H9 (cell line): ENCODE data around the gene TCF15. TPM values are rescaled to one million over a fixed set of nuclear protein-coding genes. Genes with fewer than 3 reads are reported as not detected.

ENCODE experiments used
- DNase-seq: peaks from one replicate; pipeline ENCODE4 v3.0.0-alpha.2; 2017
- H2AFZ ChIP-seq: one replicate; pipeline ENCODE4 v1.6.1; 2013; ENCODE audit warnings: mild to moderate bottlenecking, low read length, control low read depth, moderate library complexity
- H2AK5ac ChIP-seq: 2 replicates; pipeline ENCODE4 v1.6.1; 2013; ENCODE audit warnings: low read length, control low read depth, mixed read lengths; ENCODE audit not compliant: insufficient read length
- H2BK120ac ChIP-seq: one replicate; pipeline ENCODE4 v1.6.1; 2013; ENCODE audit warnings: low read depth, mild to moderate bottlenecking, low read length, control low read depth, inconsistent platforms; ENCODE audit not compliant: poor library complexity, severe bottlenecking
- H2BK12ac ChIP-seq: 2 replicates; pipeline ENCODE4 v1.6.1; 2013; ENCODE audit warnings: low read length, control low read depth, mixed read lengths, low read depth; ENCODE audit not compliant: insufficient read length
- H2BK15ac ChIP-seq: 2 replicates; pipeline ENCODE4 v1.6.1; 2013; ENCODE audit warnings: low read depth, low read length, control low read depth
- H2BK20ac ChIP-seq: one replicate; pipeline ENCODE4 v1.6.1; 2013; ENCODE audit warnings: low read depth, mild to moderate bottlenecking, low read length, control low read depth, inconsistent platforms; ENCODE audit not compliant: poor library complexity, severe bottlenecking
- H2BK5ac ChIP-seq: 2 replicates; pipeline ENCODE4 v1.6.1; 2013; ENCODE audit warnings: low read length, control low read depth, mixed read lengths; ENCODE audit not compliant: insufficient read length
- H3K14ac ChIP-seq: 2 replicates; pipeline ENCODE4 v1.6.1; 2013; ENCODE audit warnings: low read length, control low read depth; ENCODE audit not compliant: insufficient read depth
- H3K18ac ChIP-seq: 2 replicates; pipeline ENCODE4 v1.6.1; 2013; ENCODE audit warnings: low read depth, mild to moderate bottlenecking, mixed read lengths, low read length, control low read depth; ENCODE audit not compliant: insufficient read length
- H3K23ac ChIP-seq: 2 replicates; pipeline ENCODE4 v1.6.1; 2013; ENCODE audit warnings: low read length, control low read depth, mixed read lengths, low read depth; ENCODE audit not compliant: insufficient read length
- H3K23me2 ChIP-seq: 2 replicates; pipeline ENCODE4 v1.6.1; 2013; ENCODE audit warnings: low read depth, mild to moderate bottlenecking, mixed read lengths, low read length, control low read depth; ENCODE audit not compliant: insufficient read length, poor library complexity, severe bottlenecking
- H3K27ac ChIP-seq: 2 replicates; pipeline ENCODE4 v1.5.1; 2013; ENCODE audit warnings: low read length, control low read depth, mixed read lengths, low read depth; ENCODE audit not compliant: insufficient read length
- H3K27me3 ChIP-seq: 2 replicates; pipeline ENCODE4 v1.6.1; 2013; ENCODE audit warnings: low read length, control low read depth, inconsistent platforms; ENCODE audit not compliant: insufficient read depth
- H3K4ac ChIP-seq: 2 replicates; pipeline ENCODE4 v1.6.1; 2013; ENCODE audit warnings: low read depth, mild to moderate bottlenecking, control low read depth, inconsistent platforms, low read length, moderate library complexity
- H3K4me1 ChIP-seq: 2 replicates; pipeline ENCODE4 v1.6.1; 2013; ENCODE audit warnings: low read length, control low read depth, inconsistent platforms; ENCODE audit not compliant: insufficient read depth
- H3K4me2 ChIP-seq: 2 replicates; pipeline ENCODE4 v1.6.1; 2013; ENCODE audit warnings: low read length, control low read depth, mixed read lengths; ENCODE audit not compliant: insufficient read length, insufficient read depth
- H3K56ac ChIP-seq: 2 replicates; pipeline ENCODE4 v1.6.1; 2013; ENCODE audit warnings: low read depth, mild to moderate bottlenecking, mixed read lengths, low read length, control low read depth; ENCODE audit not compliant: insufficient read length
- H3K79me1 ChIP-seq: 2 replicates; pipeline ENCODE4 v1.6.1; 2013; ENCODE audit warnings: low read depth, mild to moderate bottlenecking, moderate library complexity, low read length, control low read depth, inconsistent platforms; ENCODE audit not compliant: insufficient read depth, poor library complexity, severe bottlenecking
- H3K79me2 ChIP-seq: 2 replicates; pipeline ENCODE4 v1.6.1; 2013; ENCODE audit warnings: low read length, control low read depth, inconsistent platforms; ENCODE audit not compliant: insufficient read depth
- H3K9ac ChIP-seq: 2 replicates; pipeline ENCODE4 v1.6.1; 2013; ENCODE audit warnings: low read length, control low read depth, mixed read lengths; ENCODE audit not compliant: insufficient read length; ENCODE audit errors: extremely low read depth
- H3K9me3 ChIP-seq: one replicate; pipeline ENCODE4 v1.6.1; 2013; ENCODE audit warnings: low read depth, low read length, inconsistent platforms; ENCODE audit not compliant: control insufficient read depth
- H3T11ph ChIP-seq: one replicate; pipeline ENCODE4 v1.6.1; 2013; ENCODE audit warnings: mild to moderate bottlenecking, low read length, control low read depth, inconsistent platforms
- H4K20me1 ChIP-seq: one replicate; pipeline ENCODE4 v1.6.1; 2013; ENCODE audit not compliant: control insufficient read depth, insufficient read length, insufficient read depth
- H4K5ac ChIP-seq: 2 replicates; pipeline ENCODE4 v1.6.1; 2013; ENCODE audit warnings: low read depth, mild to moderate bottlenecking, mixed read lengths, low read length, control low read depth; ENCODE audit not compliant: insufficient read length
- H4K8ac ChIP-seq: replicated peaks from 2 replicates; pipeline ENCODE4 v1.6.1; 2013; ENCODE audit warnings: low read length, control low read depth, mixed read lengths, low read depth; ENCODE audit not compliant: insufficient read length
- H4K91ac ChIP-seq: 2 replicates; pipeline ENCODE4 v1.6.1; 2013; ENCODE audit warnings: low read depth, mild to moderate bottlenecking, moderate library complexity, mixed read lengths, low read length, control low read depth; ENCODE audit not compliant: insufficient read length
- H3K27ac Mint-ChIP-seq, 3 experiments: 2 replicates in 2 of 3; 3 replicates in 1 of 3; pipeline ENCODE4 v1.8.0; 2020 to 2021; ENCODE audit warnings: mixed read lengths in 3 of 3, mild to moderate bottlenecking in 1 of 3, moderate library complexity in 1 of 3
- H3K27me3 Mint-ChIP-seq: 2 replicates; pipeline ENCODE4 v1.8.0; 2021; ENCODE audit warnings: low read depth, mild to moderate bottlenecking, moderate library complexity, mixed read lengths
- H3K36me3 Mint-ChIP-seq, 3 experiments: 2 replicates in 2 of 3; 3 replicates in 1 of 3; pipeline ENCODE4 v1.8.0; 2020 to 2021; ENCODE audit warnings: low read depth in 3 of 3, mixed read lengths in 3 of 3; ENCODE audit not compliant: insufficient read depth in 1 of 3
- H3K4me1 Mint-ChIP-seq, 2 experiments: 2 replicates each; pipeline ENCODE4 v1.8.0; 2020; ENCODE audit warnings: mixed read lengths in 2 of 2
- H3K4me3 Mint-ChIP-seq, 2 experiments: 2 replicates in 1 of 2; 3 replicates in 1 of 2; pipeline ENCODE4 v1.8.0; 2020 to 2021; ENCODE audit warnings: mild to moderate bottlenecking in 2 of 2, mixed read lengths in 2 of 2, moderate library complexity in 1 of 2
- H3K9me3 Mint-ChIP-seq, 2 experiments: 2 replicates in 1 of 2; 3 replicates in 1 of 2; pipeline ENCODE4 v1.8.0; 2020; ENCODE audit warnings: mild to moderate bottlenecking in 2 of 2, mixed read lengths in 2 of 2, moderate library complexity in 1 of 2
- WGBS: extraction: QIAGEN DNeasy Blood & Tissue Kit; methylation state at CpG from one replicate; pipeline ENCODE4 v1.1.7; 2013; ENCODE audit warnings: missing lambda C conversion rate, low lambda C conversion rate, mixed read lengths; ENCODE audit not compliant: insufficient read length; ENCODE audit errors: extremely low coverage; 5-methylcytosine and 5-hydroxymethylcytosine counted together
- total RNA-seq: library from RNA; stranded (reverse); gene quantifications from 2 replicates; pipeline ENCODE4 v1.2.1, GENCODE V29; 2021
- TF ChIP-seq, protein P1 (sequence below): fragments of 200-600 bp; sonication (generic); conservative IDR thresholded peaks from 3 replicates; pipeline ENCODE4 v1.8.0; 2021; ENCODE audit warnings: antibody characterized with exemption, mild to moderate bottlenecking

Gene TCF15
- total RNA-seq, 1 experiment from 2014 or later: 2.0 TPM

DNA sequence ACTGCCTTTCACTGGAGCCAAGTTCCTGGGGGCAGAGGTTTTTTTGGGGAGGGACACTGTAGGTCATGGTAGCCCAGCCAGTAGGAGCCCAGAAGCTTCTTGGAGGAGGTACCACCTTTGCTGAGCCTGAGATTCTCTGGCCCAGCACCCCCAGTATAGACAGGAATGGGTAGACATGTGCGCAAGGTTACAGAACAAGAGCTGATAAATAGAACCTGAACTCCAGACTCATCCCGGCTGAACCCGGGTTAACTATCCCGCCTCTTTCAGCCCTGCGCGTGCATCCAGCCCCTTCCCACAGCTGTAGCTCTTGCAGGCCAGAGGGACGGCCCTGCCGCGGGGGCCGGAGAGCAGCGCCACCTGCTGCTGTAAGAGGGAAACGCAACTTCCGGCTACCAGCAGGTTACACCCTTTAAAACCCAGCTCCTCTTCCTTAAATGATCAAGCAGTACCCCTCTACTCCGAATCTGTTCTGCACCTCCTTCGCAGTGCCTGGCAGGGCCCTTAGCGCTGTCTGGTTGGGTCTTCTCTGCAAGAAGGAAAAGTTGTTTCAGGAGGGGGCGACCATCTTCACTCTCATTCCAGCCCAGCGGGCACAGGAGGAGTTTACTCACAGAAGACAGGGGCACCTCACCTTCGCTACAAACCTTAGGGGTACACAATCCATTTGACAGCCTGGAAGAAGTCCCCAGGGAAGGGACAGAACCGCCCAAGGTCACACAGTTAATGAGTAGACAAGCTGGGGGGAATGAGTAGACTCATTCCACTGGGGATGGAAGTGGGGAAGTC is 35.4 kb upstream of the TCF15 start:
- H3K23me2 ChIP-seq: no peaks in the 10 kb centered on the region
- H3K56ac ChIP-seq: no peak overlapping the region
- TF ChIP-seq, protein P1, sequence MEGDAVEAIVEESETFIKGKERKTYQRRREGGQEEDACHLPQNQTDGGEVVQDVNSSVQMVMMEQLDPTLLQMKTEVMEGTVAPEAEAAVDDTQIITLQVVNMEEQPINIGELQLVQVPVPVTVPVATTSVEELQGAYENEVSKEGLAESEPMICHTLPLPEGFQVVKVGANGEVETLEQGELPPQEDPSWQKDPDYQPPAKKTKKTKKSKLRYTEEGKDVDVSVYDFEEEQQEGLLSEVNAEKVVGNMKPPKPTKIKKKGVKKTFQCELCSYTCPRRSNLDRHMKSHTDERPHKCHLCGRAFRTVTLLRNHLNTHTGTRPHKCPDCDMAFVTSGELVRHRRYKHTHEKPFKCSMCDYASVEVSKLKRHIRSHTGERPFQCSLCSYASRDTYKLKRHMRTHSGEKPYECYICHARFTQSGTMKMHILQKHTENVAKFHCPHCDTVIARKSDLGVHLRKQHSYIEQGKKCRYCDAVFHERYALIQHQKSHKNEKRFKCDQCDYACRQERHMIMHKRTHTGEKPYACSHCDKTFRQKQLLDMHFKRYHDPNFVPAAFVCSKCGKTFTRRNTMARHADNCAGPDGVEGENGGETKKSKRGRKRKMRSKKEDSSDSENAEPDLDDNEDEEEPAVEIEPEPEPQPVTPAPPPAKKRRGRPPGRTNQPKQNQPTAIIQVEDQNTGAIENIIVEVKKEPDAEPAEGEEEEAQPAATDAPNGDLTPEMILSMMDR: peak; percentile 99
- H3K23ac ChIP-seq: no peak overlapping the region
- no peaks in the 10 kb centered on the region for H3K79me1 ChIP-seq
- no peaks in the 10 kb centered on the region for H3K9me3 ChIP-seq
- H3K27ac Mint-ChIP-seq: peak overlapping the region in 2 of 3 experiments; percentile 18 to 73; a peak in 1 of 7 replicates
- H4K20me1 ChIP-seq: no peaks in the 10 kb centered on the region
- H2AK5ac ChIP-seq: no peak overlapping the region
- no peaks in the 10 kb centered on the region; the same call in 1 of the 2 replicates for H3K4me1 ChIP-seq
- H2BK120ac ChIP-seq: no peak overlapping the region
- H3K27ac ChIP-seq: no peak overlapping the region
- no peak overlapping the region for H2BK20ac ChIP-seq
- H3K36me3 Mint-ChIP-seq: peaks cover 21 to 33% (median 32%) of the 10 kb centered on the region in 3 experiments
- H4K91ac ChIP-seq: no peak overlapping the region
- no peak overlapping the region for H3T11ph ChIP-seq
- peaks cover 3% of the 10 kb centered on the region; the same call in 1 of the 2 replicates for H3K27me3 Mint-ChIP-seq
- H3K4me1 Mint-ChIP-seq: peaks cover 9 to 15% of the 10 kb centered on the region in 2 experiments
- peak; percentile 94 for DNase-seq
- WGBS: no CpG with 5 or more reads among the region's 20 CpGs
- H3K9ac ChIP-seq: no peak overlapping the region
- no peak overlapping the region for H2BK12ac ChIP-seq
- H3K9me3 Mint-ChIP-seq: peaks cover 0 to 4% of the 10 kb centered on the region in 2 experiments; a peak in 3 of 5 replicates
- H2BK15ac ChIP-seq: no peak overlapping the region
- no peak overlapping the region for H3K4me2 ChIP-seq
- no peak overlapping the region for H3K18ac ChIP-seq
- no peaks in the 10 kb centered on the region for H3K27me3 ChIP-seq
- no peak overlapping the region for H2AFZ ChIP-seq
- H3K4ac ChIP-seq: no peak overlapping the region
- no peaks in the 10 kb centered on the region for H3K79me2 ChIP-seq
- no peak overlapping the region for H3K14ac ChIP-seq
- H4K5ac ChIP-seq: no peak overlapping the region
- H4K8ac ChIP-seq: no peak overlapping the region
- H2BK5ac ChIP-seq: no peak overlapping the region
- no peak overlapping the region for H3K4me3 Mint-ChIP-seq
